ENCODE results near the gene SOWAHA. TPM values are rescaled to one million over a fixed set of nuclear protein-coding genes. Genes with fewer than 3 reads are reported as not detected.

SOWAHA gene
- total RNA-seq, 1 donor = under 0.01 TPM

DNA sequence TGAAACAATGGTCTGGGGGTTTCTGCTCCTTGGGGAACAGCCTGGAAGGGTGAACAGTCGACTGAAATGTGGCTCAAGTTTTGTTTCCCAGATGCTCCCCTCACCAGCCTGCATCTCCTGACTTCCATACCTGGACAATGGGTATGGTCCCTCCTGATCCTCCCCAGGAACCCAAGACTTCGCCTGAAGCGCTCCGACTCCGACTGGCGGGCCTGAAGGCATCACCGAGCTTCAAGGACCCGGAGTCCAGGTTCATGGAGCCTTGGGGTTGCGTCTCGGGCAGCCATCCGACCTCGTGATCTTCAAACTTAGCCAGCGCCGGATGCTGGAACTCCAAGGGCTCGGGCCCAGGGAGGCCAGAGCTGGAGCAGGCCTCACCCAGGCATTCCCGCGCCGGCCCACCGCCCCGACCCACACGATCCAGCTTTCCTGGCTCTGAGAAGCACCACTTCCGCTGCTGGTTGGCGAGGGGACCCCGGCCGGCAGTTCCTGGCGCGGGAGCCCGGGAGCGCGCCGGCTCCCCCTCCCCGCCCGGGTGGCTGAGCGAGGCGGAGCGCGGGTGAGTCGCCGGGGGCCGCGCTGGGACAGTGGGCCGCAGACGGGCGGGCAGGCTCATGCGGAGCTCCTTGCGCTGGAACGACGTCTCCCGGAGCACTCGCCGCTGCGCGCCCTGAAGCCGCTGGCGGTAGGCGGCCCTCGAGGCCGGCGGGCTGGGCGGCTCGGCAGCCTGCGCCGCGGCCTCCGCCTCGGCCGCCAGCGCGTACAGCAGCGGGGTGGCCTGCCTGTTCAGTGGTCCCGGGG lies 12.1 kb downstream of the SOWAHA start:
- Histone ChIP-seq H3K79me2 (ENCODE audit: insufficient read depth, low read length) (peaks cover 16% of the 10 kb centered on the region), H3K9me3 (ENCODE audit: low read depth, low read length) (no peaks in the 10 kb centered on the region), H3K36me3 (ENCODE audit: insufficient read depth, low read length) (peaks cover 6% of the 10 kb centered on the region), H4K20me1 (ENCODE audit: insufficient read depth, low read length) (peaks cover 11% of the 10 kb centered on the region), H2AFZ (ENCODE audit: low read length) (no peak overlapping the region), H3K27me3 (ENCODE audit: insufficient read depth, low read length) (no peaks in the 10 kb centered on the region), H3K4me3 (ENCODE audit: insufficient read depth, low read length) (no peak overlapping the region), H3K27ac (ENCODE audit: low read depth, low read length) (no peak overlapping the region), H3K4me2 (ENCODE audit: insufficient read depth, low read length) (no peak overlapping the region), H3K4me1 (ENCODE audit: insufficient read depth, low read length) (peaks cover 8% of the 10 kb centered on the region)
- peak; percentile 46 for DNase-seq (ENCODE audit: insufficient read length, low spot score, missing footprints)
- TF ChIP-seq, protein P1, sequence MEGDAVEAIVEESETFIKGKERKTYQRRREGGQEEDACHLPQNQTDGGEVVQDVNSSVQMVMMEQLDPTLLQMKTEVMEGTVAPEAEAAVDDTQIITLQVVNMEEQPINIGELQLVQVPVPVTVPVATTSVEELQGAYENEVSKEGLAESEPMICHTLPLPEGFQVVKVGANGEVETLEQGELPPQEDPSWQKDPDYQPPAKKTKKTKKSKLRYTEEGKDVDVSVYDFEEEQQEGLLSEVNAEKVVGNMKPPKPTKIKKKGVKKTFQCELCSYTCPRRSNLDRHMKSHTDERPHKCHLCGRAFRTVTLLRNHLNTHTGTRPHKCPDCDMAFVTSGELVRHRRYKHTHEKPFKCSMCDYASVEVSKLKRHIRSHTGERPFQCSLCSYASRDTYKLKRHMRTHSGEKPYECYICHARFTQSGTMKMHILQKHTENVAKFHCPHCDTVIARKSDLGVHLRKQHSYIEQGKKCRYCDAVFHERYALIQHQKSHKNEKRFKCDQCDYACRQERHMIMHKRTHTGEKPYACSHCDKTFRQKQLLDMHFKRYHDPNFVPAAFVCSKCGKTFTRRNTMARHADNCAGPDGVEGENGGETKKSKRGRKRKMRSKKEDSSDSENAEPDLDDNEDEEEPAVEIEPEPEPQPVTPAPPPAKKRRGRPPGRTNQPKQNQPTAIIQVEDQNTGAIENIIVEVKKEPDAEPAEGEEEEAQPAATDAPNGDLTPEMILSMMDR (IDR thresholded peaks at IDR 0.05; ENCODE audit: extremely low read depth, low read depth, low read length) = no peak

- Histone ChIP-seq H3K9me3 (ENCODE audit: low read depth, low read length) (no peaks in the 10 kb centered on the region), H2AFZ (ENCODE audit: low read length) (no peak overlapping the region), H3K4me1 (ENCODE audit: insufficient read depth, low read length) (peaks cover 6% of the 10 kb centered on the region), H4K20me1 (ENCODE audit: insufficient read depth, low read length) (peaks cover 11% of the 10 kb centered on the region), H3K27ac (ENCODE audit: low read depth, low read length) (no peak overlapping the region), H3K4me3 (ENCODE audit: insufficient read depth, low read length) (no peak overlapping the region), H3K27me3 (ENCODE audit: insufficient read depth, low read length) (no peaks in the 10 kb centered on the region), H3K79me2 (ENCODE audit: insufficient read depth, low read length) (peaks cover 16% of the 10 kb centered on the region), H3K4me2 (ENCODE audit: insufficient read depth, low read length) (no peak overlapping the region), H3K36me3 (ENCODE audit: insufficient read depth, low read length) (peaks cover 6% of the 10 kb centered on the region)
- DNase-seq (ENCODE audit: insufficient read length, low spot score, missing footprints) = peak; percentile 72
- TF ChIP-seq, protein P1 (IDR thresholded peaks at IDR 0.05; ENCODE audit: extremely low read depth, low read depth, low read length) = no peak
Measured at GRCh38 chr5:132825834-132826391, 12.8 kb downstream of the SOWAHA start.

DNA sequence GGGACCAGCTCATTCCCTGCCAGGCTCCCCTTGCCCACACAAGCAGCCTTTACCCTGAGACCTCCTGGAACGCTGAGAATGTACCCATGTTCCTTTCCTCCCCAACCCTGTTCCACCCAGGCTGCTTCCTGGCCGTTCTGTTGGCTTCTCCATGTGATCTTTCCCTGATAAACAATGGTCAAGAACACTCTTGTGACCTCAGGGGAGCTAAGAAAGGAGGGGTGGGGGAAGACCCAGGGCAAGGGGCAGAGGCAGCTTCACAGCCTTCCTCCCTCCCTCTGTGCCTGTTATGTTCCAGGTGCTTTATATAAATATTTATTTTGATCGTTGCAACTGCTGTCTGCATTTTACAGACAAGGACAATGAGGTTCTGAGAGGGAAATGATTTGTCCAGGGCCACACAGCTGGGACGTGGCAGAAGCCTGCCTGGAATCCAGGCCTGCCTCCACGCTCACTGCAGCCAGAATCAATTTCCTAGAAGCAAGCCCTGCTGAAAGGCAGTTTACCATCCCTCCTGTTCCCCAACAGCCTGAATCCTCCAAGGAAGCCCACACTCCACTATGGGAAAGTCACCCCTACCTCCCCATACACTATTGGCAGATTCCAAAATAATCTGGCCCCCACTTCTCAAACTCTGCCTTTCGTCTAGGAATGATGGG lies 13.5 kb downstream of the SOWAHA start:
- Histone ChIP-seq H3K4me2 (ENCODE audit: insufficient read depth, low read length) (no peak overlapping the region), H3K79me2 (ENCODE audit: insufficient read depth, low read length) (peaks cover 16% of the 10 kb centered on the region), H3K4me3 (ENCODE audit: insufficient read depth, low read length) (no peak overlapping the region), H3K4me1 (ENCODE audit: insufficient read depth, low read length) (peaks cover 6% of the 10 kb centered on the region), H3K27me3 (ENCODE audit: insufficient read depth, low read length) (no peaks in the 10 kb centered on the region), H4K20me1 (ENCODE audit: insufficient read depth, low read length) (peaks cover 11% of the 10 kb centered on the region), H3K9me3 (ENCODE audit: low read depth, low read length) (no peaks in the 10 kb centered on the region), H3K36me3 (ENCODE audit: insufficient read depth, low read length) (peaks cover 6% of the 10 kb centered on the region), H2AFZ (ENCODE audit: low read length) (no peak overlapping the region), H3K27ac (ENCODE audit: low read depth, low read length) (no peak overlapping the region)
- TF ChIP-seq, protein P1 (IDR thresholded peaks at IDR 0.05; ENCODE audit: extremely low read depth, low read depth, low read length) = no peak
- peak; percentile 73 for DNase-seq (ENCODE audit: insufficient read length, low spot score, missing footprints)
